IMR-90 (cell line): ENCODE results near the gene SECISBP2. TPM values are rescaled to one million over a fixed set of nuclear protein-coding genes. Genes with fewer than 3 reads are reported as not detected.

Source experiments
- ATAC-seq: fragments of 200-7000 bp; cut with Tn5 transposase; 2 replicates; pipeline ENCODE4 v1.9.1; 2020; ENCODE audit warnings: low read depth, mild to moderate bottlenecking, moderate library complexity
- BruUV-seq: library from RNA; stranded (reverse); fragments of 400-500 nt; replicated peaks from 2 replicates; lab custom pipeline; 2021; lab: Mats Ljungman, UMichigan
- CTCF ChIA-PET: fragments of 300-600 bp; formaldehyde crosslinking; extraction: SDS; loops from one replicate; lab custom pipeline; 2021; ENCODE audit warnings: antibody characterized with exemption; lab: Yijun Ruan, JAX
- POLR2A ChIA-PET: fragments of 300-600 bp; sonication (Branson Sonifier 250); formaldehyde crosslinking; loops from one replicate; lab custom pipeline; 2022; ENCODE audit warnings: antibody characterized with exemption; ENCODE audit not compliant: unreplicated experiment; lab: Charles Lee
- DNase-seq: peaks from one replicate; pipeline ENCODE4 v3.0.0; 2013
- H2AFZ ChIP-seq: replicated peaks from 2 replicates; pipeline ENCODE3; 2013; ENCODE audit warnings: low read length, mild to moderate bottlenecking; ENCODE audit not compliant: poor library complexity
- H2AK5ac ChIP-seq: 2 replicates; pipeline ENCODE4 v1.6.1; 2013; ENCODE audit warnings: low read depth, low read length, inconsistent platforms
- H2AK9ac ChIP-seq: replicated peaks from 2 replicates; pipeline ENCODE3; 2013; ENCODE audit warnings: mild to moderate bottlenecking, low read depth, low read length, moderate library complexity; ENCODE audit not compliant: poor library complexity
- H2BK120ac ChIP-seq: 2 replicates; pipeline ENCODE4 v1.6.1; 2013; ENCODE audit warnings: low read depth, low read length, inconsistent platforms
- H2BK15ac ChIP-seq: 3 replicates; pipeline ENCODE4 v1.6.1; 2013; ENCODE audit warnings: low read depth, low read length, inconsistent platforms
- H2BK20ac ChIP-seq: 2 replicates; pipeline ENCODE4 v1.6.1; 2013; ENCODE audit warnings: low read depth, mild to moderate bottlenecking, inconsistent platforms, low read length, moderate library complexity
- H2BK5ac ChIP-seq: 2 replicates; pipeline ENCODE4 v1.6.1; 2013; ENCODE audit warnings: mild to moderate bottlenecking, low read depth, low read length, inconsistent platforms; ENCODE audit not compliant: poor library complexity, severe bottlenecking
- H3K14ac ChIP-seq: replicated peaks from 2 replicates; pipeline ENCODE4 v1.6.1; 2013; ENCODE audit warnings: low read depth, low read length, inconsistent platforms
- H3K18ac ChIP-seq: 2 replicates; pipeline ENCODE4 v1.6.1; 2013; ENCODE audit warnings: low read depth, low read length, control low read depth
- H3K23ac ChIP-seq: 2 replicates; pipeline ENCODE4 v1.6.1; 2013; ENCODE audit warnings: low read depth, low read length, inconsistent platforms
- H3K27ac ChIP-seq: 2 replicates; pipeline ENCODE4 v1.5.1; 2013; ENCODE audit warnings: mild to moderate bottlenecking, control low read depth, low read length; ENCODE audit not compliant: insufficient read depth
- H3K27me3 ChIP-seq: 2 replicates; pipeline ENCODE4 v1.6.1; 2013; ENCODE audit warnings: low read length; ENCODE audit not compliant: control insufficient read depth, insufficient read depth
- H3K36me3 ChIP-seq: 2 replicates; pipeline ENCODE4 v1.6.1; 2013; ENCODE audit warnings: low read length, mixed read lengths; ENCODE audit not compliant: control insufficient read depth, insufficient read depth
- H3K4ac ChIP-seq: 2 replicates; pipeline ENCODE4 v1.6.1; 2013; ENCODE audit warnings: low read depth, low read length, inconsistent platforms
- H3K4me1 ChIP-seq: 2 replicates; pipeline ENCODE4 v1.6.1; 2013; ENCODE audit warnings: low read length, mixed read lengths; ENCODE audit not compliant: control insufficient read depth, insufficient read depth
- H3K4me2 ChIP-seq: 2 replicates; pipeline ENCODE4 v1.6.1; 2013; ENCODE audit warnings: low read depth, mild to moderate bottlenecking, control low read depth, low read length, moderate library complexity
- H3K4me3 ChIP-seq: 2 replicates; pipeline ENCODE4 v1.5.1; 2013; ENCODE audit warnings: low read depth, mild to moderate bottlenecking, control low read depth, low read length, moderate library complexity; ENCODE audit not compliant: insufficient read depth
- H3K56ac ChIP-seq: 2 replicates; pipeline ENCODE4 v1.6.1; 2013; ENCODE audit warnings: low read length, inconsistent platforms; ENCODE audit not compliant: insufficient read depth; ENCODE audit errors: extremely low read depth
- H3K79me1 ChIP-seq, 2 experiments: 2 replicates each; pipeline ENCODE4 v1.6.1; 2013; ENCODE audit warnings: low read length in 2 of 2, inconsistent platforms in 1 of 2, low read depth in 1 of 2
- H3K9ac ChIP-seq: 2 replicates; pipeline ENCODE4 v1.6.1; 2013; ENCODE audit warnings: low read depth, low read length, control low read depth
- H3K9me1 ChIP-seq: 2 replicates; pipeline ENCODE4 v1.6.1; 2013; ENCODE audit warnings: low read length, inconsistent platforms; ENCODE audit not compliant: insufficient read depth
- H3K9me3 ChIP-seq: 2 replicates; pipeline ENCODE4 v1.6.1; 2013; ENCODE audit warnings: low read length; ENCODE audit not compliant: control insufficient read depth, insufficient read depth
- H4K20me1 ChIP-seq: 2 replicates; pipeline ENCODE4 v1.6.1; 2013; ENCODE audit warnings: low read length, inconsistent platforms; ENCODE audit not compliant: insufficient read depth
- H4K5ac ChIP-seq: 2 replicates; pipeline ENCODE4 v1.6.1; 2013; ENCODE audit warnings: mild to moderate bottlenecking, low read depth, low read length, control low read depth
- H4K8ac ChIP-seq, 2 experiments: 2 replicates each; pipeline ENCODE4 v1.6.1; 2013; ENCODE audit warnings: low read depth in 2 of 2, low read length in 2 of 2, control low read depth in 1 of 2, inconsistent platforms in 1 of 2
- H4K91ac ChIP-seq: 2 replicates; pipeline ENCODE4 v1.6.1; 2013; ENCODE audit warnings: low read depth, low read length, inconsistent platforms; ENCODE audit not compliant: insufficient read depth
- CTCF ChIP-seq: conservative IDR thresholded peaks from 2 replicates; pipeline ENCODE4 v1.5.1; 2012; ENCODE audit warnings: mild to moderate bottlenecking, low read depth, low read length, improper control_type of control experiment
- WGBS, 2 experiments: methylation state at CpG; one replicate each; pipeline versions ENCODE4 v1.1.5 to v1.1.7; 2013; ENCODE audit warnings: missing lambda C conversion rate in 2 of 2; ENCODE audit not compliant: insufficient read length in 1 of 2; ENCODE audit errors: extremely low coverage in 2 of 2; 5-methylcytosine and 5-hydroxymethylcytosine counted together
- dilution Hi-C: fragments of 300-500 bp; cut with HindIII; formaldehyde crosslinking; loops from one replicate; pipeline ENCODE4 v1.14.3; 2018; ENCODE audit warnings: low sequenced_read_pairs; ENCODE audit not compliant: unreplicated experiment
- in situ Hi-C: fragments of 300-500 bp; cut with MboI; formaldehyde crosslinking; loops from 3 replicates; pipeline ENCODE4 v1.14.3; 2019; ENCODE audit warnings: low sequenced_read_pairs, inconsistent platforms, mixed read lengths
- intact Hi-C: fragments of 100-400 bp; cut with micrococcal nuclease; formaldehyde crosslinking; loops from 2 replicates; pipeline ENCODE4 v1.10.0; 2022
- polyA plus RNA-seq, 3 experiments: library from polyadenylated mRNA; depleted of rRNA; stranded (reverse); fragments of >200 nt; gene quantifications; 2 replicates each; pipeline ENCODE4 v1.2.3, GENCODE V29; 2012; ENCODE audit warnings: low replicate concordance in 1 of 3
- total RNA-seq: library from RNA; depleted of rRNA; stranded (reverse); fragments of >200 nt; gene quantifications from 2 replicates; pipeline ENCODE4 v1.2.3, GENCODE V29; 2012

The SECISBP2 gene
- total and polyA plus RNA-seq, 2 of the 4 experiments (the other 2 are of a cell fraction): 16.4 to 18.8 TPM

GRCh38 chr9:89345476-89345875 is 27.2 kb downstream of the SECISBP2 start:
- no peak overlapping the region for H2BK120ac ChIP-seq
- no peaks in the 10 kb centered on the region for H3K27me3 ChIP-seq
- no peak overlapping the region for H2BK5ac ChIP-seq
- peaks cover 4% of the 10 kb centered on the region; the same call in 1 of the 2 replicates for H4K20me1 ChIP-seq
- no TSS peak for BruUV-seq
- ATAC-seq (no peak), DNase-seq (no peak)
- H3K9me3 ChIP-seq: no peaks in the 10 kb centered on the region
- ChIA-PET CTCF (no interaction called here), POLR2A (no interaction called here)
- H3K4me2 ChIP-seq: no peak overlapping the region
- no peak overlapping the region for H2AK5ac ChIP-seq
- H3K4me1 ChIP-seq: peaks cover 5% of the 10 kb centered on the region; the same call in 1 of the 2 replicates
- H3K4me3 ChIP-seq: no peak overlapping the region
- H4K91ac ChIP-seq: no peak overlapping the region
- peaks cover 56% of the 10 kb centered on the region for H3K36me3 ChIP-seq
- no peak for TF ChIP-seq CTCF
- no peak overlapping the region for H3K27ac ChIP-seq
- no peak overlapping the region for H2AK9ac ChIP-seq
- dilution Hi-C loops (no loop called here), in situ Hi-C loops (no loop called here), intact Hi-C loops (no loop called here)
- no peak overlapping the region for H3K14ac ChIP-seq
- no peak overlapping the region for H4K5ac ChIP-seq
- H4K8ac ChIP-seq: no peak overlapping the region
- H3K56ac ChIP-seq: no peak overlapping the region
- no peak overlapping the region for H3K18ac ChIP-seq
- H3K9ac ChIP-seq: no peak overlapping the region
- H2BK20ac ChIP-seq: no peak overlapping the region
- H3K9me1 ChIP-seq: no peaks in the 10 kb centered on the region; the same call in 1 of the 2 replicates
- no peak overlapping the region for H2AFZ ChIP-seq
- WGBS, 2 experiments: 82% methylated on average over 2 of the region's 5 CpGs; no CpG with 5 or more reads in 1 of the 2 experiments
- peaks cover 0 to 2% of the 10 kb centered on the region in 2 experiments; a peak in 2 of 4 replicates for H3K79me1 ChIP-seq
- H3K23ac ChIP-seq: no peak overlapping the region
- H3K4ac ChIP-seq: no peak overlapping the region
- H2BK15ac ChIP-seq: no peak overlapping the region
